Left lung (tissue), 10 donors: ENCODE data around the gene CNGA3. TPM values are rescaled to one million over a fixed set of nuclear protein-coding genes. Genes with fewer than 3 reads are reported as not detected.

Experiments
- ATAC-seq: fragments of 200-7000 bp; cut with Tn5 transposase; one replicate; pipeline ENCODE4 v1.9.1; 2020; ENCODE audit warnings: moderate library complexity
- DNase-seq, 4 donors: peaks; one replicate each; pipeline ENCODE4 v3.0.0-alpha.2; 2013 to 2020
- H3K27ac ChIP-seq, 2 donors: fragments of 200-600 bp; sonication (generic) in 1 of 2; one replicate each; pipeline versions ENCODE4 v1.5.0 to v1.8.0; 2020 to 2021
- H3K27me3 ChIP-seq, 2 donors: fragments of 200-600 bp; sonication (generic) in 1 of 2; one replicate each; pipeline versions ENCODE4 v1.5.0 to v1.8.0; 2020 to 2021
- H3K36me3 ChIP-seq, 2 donors: fragments of 200-600 bp; sonication (generic) in 1 of 2; one replicate each; pipeline versions ENCODE4 v1.5.0 to v1.8.0; 2020 to 2021
- H3K4me1 ChIP-seq, 2 donors: fragments of 200-600 bp; one replicate each; pipeline ENCODE4 v1.8.0; 2021
- H3K4me3 ChIP-seq, 2 donors: fragments of 200-600 bp; sonication (generic) in 1 of 2; one replicate each; pipeline versions ENCODE4 v1.5.0 to v1.8.0; 2020 to 2021; ENCODE audit warnings: mild to moderate bottlenecking in 1 of 2
- H3K9me3 ChIP-seq, 2 donors: fragments of 200-600 bp; sonication (generic) in 1 of 2; one replicate each; pipeline versions ENCODE4 v1.5.0 to v1.8.0; 2020 to 2021
- CTCF ChIP-seq, 2 donors: fragments of 200-600 bp; sonication (generic) in 1 of 2; IDR thresholded peaks; one replicate each; pipeline versions ENCODE4 v1.5.0 to v1.8.0; 2021; ENCODE audit warnings: antibody characterized with exemption in 2 of 2
- intact Hi-C, 2 donors: fragments of 100-400 bp; cut with DNase I; formaldehyde crosslinking; loops; one replicate each; pipeline versions ENCODE4 v1.11.2 to v1.14.2; 2022
- polyA plus RNA-seq, 6 donors: library from polyadenylated mRNA; unstranded; fragments of 120-200 nt; gene quantifications; one replicate each; pipeline ENCODE4 v1.2.1, GENCODE V29; 2013; ENCODE audit not compliant: insufficient read length in 6 of 6
- total RNA-seq, 2 donors: library from RNA; stranded (reverse); fragmentation: NEBNext Ultra II Directional; extraction: Animal tissue kit (Norgen Biotek cat#: 25700); gene quantifications; one replicate each; pipeline ENCODE4 v1.2.1, GENCODE V29; 2021
- donor health status: DM: no; HTN: yes; CAD: no.
- donor health status: DM: no; HTN: no; CAD: no.

Gene CNGA3
- total and polyA plus RNA-seq, 8 donors, result 0.04 to 0.10 (median 0.06) TPM; not detected in 3

- DNase-seq (no peak), ATAC-seq (no peak)
- peaks cover 15 to 45% of the 10 kb centered on the region in 2 donors for H3K27me3 ChIP-seq
- no peak for TF ChIP-seq CTCF (IDR thresholded peaks at IDR 0.05)
- intact Hi-C loops, result no loop called here
- no peak overlapping the region for H3K4me3 ChIP-seq
- H3K27ac ChIP-seq, result no peak overlapping the region
- peaks cover 0 to under 1% of the 10 kb centered on the region in 2 donors for H3K4me1 ChIP-seq
- no peaks in the 10 kb centered on the region for H3K36me3 ChIP-seq
- H3K9me3 ChIP-seq, result no peaks in the 10 kb centered on the region
Measured at GRCh38 chr2:98341241-98341640, 5.0 kb upstream of the CNGA3 start.

GRCh38 chr2:98343285-98343684, 3.0 kb upstream of the CNGA3 start:
- Histone ChIP-seq H3K4me3 (no peak overlapping the region), H3K9me3 (no peaks in the 10 kb centered on the region), H3K36me3 (no peaks in the 10 kb centered on the region), H3K27ac (no peak overlapping the region), H3K27me3 (peaks cover 36 to 65% of the 10 kb centered on the region in 2 donors), H3K4me1 (peaks cover 3 to 10% of the 10 kb centered on the region in 2 donors)
- ATAC-seq (no peak), DNase-seq (no peak)
- intact Hi-C loops, result no loop called here
- no peak for TF ChIP-seq CTCF (IDR thresholded peaks at IDR 0.05)

- H3K27me3 ChIP-seq, result peaks cover 44 to 87% of the 10 kb centered on the region in 2 donors
Measured at GRCh38 chr2:98347298-98348065, 1.2 kb downstream of the CNGA3 start.

GRCh38 chr2:98348066-98348561, 1.9 kb downstream of the CNGA3 start:
- ATAC-seq, result no peak
- no peak for TF ChIP-seq CTCF (IDR thresholded peaks at IDR 0.05)
- intact Hi-C loops, result no loop called here
- peaks cover 44 to 80% of the 10 kb centered on the region in 2 donors for H3K27me3 ChIP-seq
- no peak overlapping the region for H3K27ac ChIP-seq
- H3K9me3 ChIP-seq, result no peaks in the 10 kb centered on the region
- no peaks in the 10 kb centered on the region for H3K36me3 ChIP-seq
- H3K4me3 ChIP-seq, result no peak overlapping the region
- no peak for DNase-seq
- peaks cover 3 to 10% of the 10 kb centered on the region in 2 donors for H3K4me1 ChIP-seq

More at GRCh38 chr2:98347298-98348065, 1.2 kb downstream of the CNGA3 start:
- no peak overlapping the region for H3K27ac ChIP-seq
- no peak for ATAC-seq
- H3K9me3 ChIP-seq, result no peaks in the 10 kb centered on the region
- H3K4me1 ChIP-seq, result peaks cover 3 to 10% of the 10 kb centered on the region in 2 donors
- no peak for TF ChIP-seq CTCF (IDR thresholded peaks at IDR 0.05)
- intact Hi-C loops, result no loop called here
- DNase-seq, result no peak
- H3K36me3 ChIP-seq, result no peaks in the 10 kb centered on the region
- H3K4me3 ChIP-seq, result no peak overlapping the region

GRCh38 chr2:98350411-98350810, 4.2 kb downstream of the CNGA3 start:
- intact Hi-C loops, result no loop called here
- DNase-seq (no peak), ATAC-seq (no peak)
- no peak for TF ChIP-seq CTCF (IDR thresholded peaks at IDR 0.05)
- Histone ChIP-seq H3K9me3 (no peaks in the 10 kb centered on the region), H3K27ac (no peak overlapping the region), H3K4me3 (no peak overlapping the region), H3K4me1 (peaks cover 3 to 10% of the 10 kb centered on the region in 2 donors), H3K27me3 (peaks cover 37 to 57% of the 10 kb centered on the region in 2 donors), H3K36me3 (no peaks in the 10 kb centered on the region)
